ENCODE results near the gene DMRTA1.

DMRTA1 gene

GRCh38 chr9:22446589-22446949, at the start of gene DMRTA1:
DMRTA1 (plus strand) TSS chr9:22446824; CDS start chr9:22447066, 242 bp downstream.
- peak within 1 kb of the TSS; percentile 41 for H3K4me3 ChIP-seq (replicated peaks; ENCODE audit: low read depth, low read length)
- no peak for TF ChIP-seq CTCF (IDR thresholded peaks at IDR 0.05; ENCODE audit: low read depth, low read length, missing control alignments)
- DNase-seq (ENCODE audit: extremely low read depth, low read depth): no peak

- no peak for TF ChIP-seq CTCF (IDR thresholded peaks at IDR 0.05; ENCODE audit: low read depth, low read length, missing control alignments)
- DNase-seq (ENCODE audit: extremely low read depth, low read depth): no peak
- H3K4me3 ChIP-seq (replicated peaks; ENCODE audit: low read depth, low read length): no peak overlapping the region
Observed at GRCh38 chr9:22401671-22402070, 45.0 kb upstream of the DMRTA1 start.

- TF ChIP-seq CTCF (IDR thresholded peaks at IDR 0.05; ENCODE audit: low read depth, low read length, missing control alignments): no peak
- H3K4me3 ChIP-seq (replicated peaks; ENCODE audit: low read depth, low read length): no peak overlapping the region
- no peak for DNase-seq (ENCODE audit: extremely low read depth, low read depth)
Observed at GRCh38 chr9:22405869-22406659, 40.6 kb upstream of the DMRTA1 start.

- TF ChIP-seq CTCF (IDR thresholded peaks at IDR 0.05; ENCODE audit: low read depth, low read length, missing control alignments): no peak
- H3K4me3 ChIP-seq (replicated peaks; ENCODE audit: low read depth, low read length): no peak overlapping the region
- no peak for DNase-seq (ENCODE audit: extremely low read depth, low read depth)
Observed at GRCh38 chr9:22413884-22414283, 32.7 kb upstream of the DMRTA1 start.

- DNase-seq (ENCODE audit: extremely low read depth, low read depth): no peak
- no peak for TF ChIP-seq CTCF (IDR thresholded peaks at IDR 0.05; ENCODE audit: low read depth, low read length, missing control alignments)
- H3K4me3 ChIP-seq (replicated peaks; ENCODE audit: low read depth, low read length): no peak overlapping the region
Observed at GRCh38 chr9:22415941-22416691, 30.5 kb upstream of the DMRTA1 start.

- TF ChIP-seq CTCF (IDR thresholded peaks at IDR 0.05; ENCODE audit: low read depth, low read length, missing control alignments): no peak
- no peak for DNase-seq (ENCODE audit: extremely low read depth, low read depth)
- H3K4me3 ChIP-seq (replicated peaks; ENCODE audit: low read depth, low read length): no peak overlapping the region
Observed at GRCh38 chr9:22416692-22417060, 29.9 kb upstream of the DMRTA1 start.
